T-helper 9 cell (primary cell): ENCODE measurements around the gene ERC2.

Experiments used
- DNase-seq: peaks from one replicate; pipeline ENCODE4 v3.0.0-alpha.2; 2020

Gene ERC2

DNA sequence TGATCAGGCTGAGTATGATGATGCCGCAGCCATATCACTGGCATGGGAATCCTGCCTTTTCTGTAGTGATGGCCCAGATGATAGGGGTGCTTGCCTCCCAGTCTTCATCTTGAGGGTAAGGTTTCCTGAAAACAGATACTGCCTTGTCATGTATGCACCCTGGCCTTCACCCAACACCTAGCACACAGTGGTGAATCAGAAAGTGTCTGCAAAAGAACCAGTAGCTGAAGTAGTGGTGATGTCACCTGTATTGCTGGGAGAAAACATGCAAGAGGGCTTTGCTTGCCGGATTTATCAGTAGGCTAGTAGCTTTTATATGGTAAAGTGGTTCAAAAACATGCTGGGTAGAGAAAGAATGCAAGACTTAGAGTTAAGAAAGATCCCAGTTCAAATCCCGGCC lies 561.4 kb downstream of the ERC2 start:
- no peak for DNase-seq

DNA sequence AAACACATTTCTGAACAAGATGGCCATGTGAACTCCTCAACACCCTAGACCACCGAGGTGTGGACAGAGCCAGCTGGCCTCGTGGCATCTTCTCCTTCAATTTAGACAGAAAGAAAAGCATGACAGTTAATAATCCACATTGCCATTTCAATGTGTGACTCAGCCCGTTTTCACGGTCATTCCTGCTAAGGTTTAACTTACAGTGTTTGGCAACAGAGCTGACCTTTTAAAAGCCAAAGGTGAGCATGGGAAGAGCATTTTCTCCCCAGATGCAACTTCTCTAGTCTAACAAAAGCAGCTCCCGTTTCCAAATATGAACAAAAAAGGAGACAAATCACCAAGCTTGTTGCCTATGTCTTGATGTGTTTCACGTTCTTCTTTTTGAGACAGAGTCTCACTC lies 563.6 kb downstream of the ERC2 start:
- DNase-seq = no peak

DNA sequence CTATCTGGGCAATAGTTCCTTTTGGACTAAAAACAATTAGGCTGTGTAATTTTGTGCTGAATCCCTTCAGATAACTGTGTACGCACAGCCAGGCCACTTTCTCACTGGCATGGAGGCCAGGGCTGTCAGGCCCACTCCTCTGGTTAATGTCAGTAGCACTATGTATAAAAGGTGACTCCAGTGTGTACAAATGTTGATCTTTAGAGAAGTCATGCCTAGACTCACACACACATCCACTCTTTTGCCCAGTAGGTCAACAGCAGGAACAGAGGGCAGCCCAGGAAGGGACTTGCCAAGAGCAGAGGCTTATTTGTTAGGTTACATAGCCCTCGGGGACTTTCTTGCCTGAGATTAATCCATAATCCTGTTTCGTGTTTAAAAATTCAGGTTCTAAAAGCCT lies 564.6 kb downstream of the ERC2 start:
- no peak for DNase-seq

DNA sequence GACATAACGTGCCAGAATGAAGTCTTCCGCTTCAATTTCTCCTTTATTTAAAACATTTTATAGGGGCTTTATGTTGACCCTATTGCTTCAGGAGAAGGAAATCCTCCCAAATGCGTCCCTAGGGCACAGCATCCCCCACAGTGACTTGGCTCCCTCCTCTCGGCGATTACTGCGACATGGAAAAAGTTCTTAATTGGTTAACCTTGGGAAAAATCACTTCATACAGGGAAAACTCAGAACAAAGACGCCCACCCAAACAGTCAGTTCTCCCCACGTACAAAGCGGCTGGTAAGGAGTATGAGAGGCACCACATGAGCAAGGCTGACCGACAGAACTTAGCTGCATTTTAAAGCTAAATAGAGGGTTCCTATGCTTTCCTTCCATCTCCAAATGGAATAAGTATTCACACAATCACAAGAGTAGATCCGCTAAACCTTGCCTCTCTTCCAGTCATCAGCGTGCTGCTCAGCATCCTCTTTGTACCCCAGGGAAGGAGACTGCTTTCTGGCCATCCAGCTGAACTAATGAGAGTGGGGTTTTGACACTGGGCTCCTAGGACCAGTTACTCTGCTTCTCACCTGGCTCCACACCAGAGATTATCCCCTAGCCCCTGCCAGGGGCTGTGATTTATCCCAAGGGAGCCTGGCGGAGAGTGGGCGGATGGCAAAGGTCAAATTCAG lies 565.9 kb downstream of the ERC2 start:
- DNase-seq = no peak

- DNase-seq = no peak
Observed at GRCh38 chr3:55899887-55900286, 568.4 kb downstream of the ERC2 start.

- no peak for DNase-seq
Observed at GRCh38 chr3:55897573-55898224, 570.6 kb downstream of the ERC2 start.

DNA sequence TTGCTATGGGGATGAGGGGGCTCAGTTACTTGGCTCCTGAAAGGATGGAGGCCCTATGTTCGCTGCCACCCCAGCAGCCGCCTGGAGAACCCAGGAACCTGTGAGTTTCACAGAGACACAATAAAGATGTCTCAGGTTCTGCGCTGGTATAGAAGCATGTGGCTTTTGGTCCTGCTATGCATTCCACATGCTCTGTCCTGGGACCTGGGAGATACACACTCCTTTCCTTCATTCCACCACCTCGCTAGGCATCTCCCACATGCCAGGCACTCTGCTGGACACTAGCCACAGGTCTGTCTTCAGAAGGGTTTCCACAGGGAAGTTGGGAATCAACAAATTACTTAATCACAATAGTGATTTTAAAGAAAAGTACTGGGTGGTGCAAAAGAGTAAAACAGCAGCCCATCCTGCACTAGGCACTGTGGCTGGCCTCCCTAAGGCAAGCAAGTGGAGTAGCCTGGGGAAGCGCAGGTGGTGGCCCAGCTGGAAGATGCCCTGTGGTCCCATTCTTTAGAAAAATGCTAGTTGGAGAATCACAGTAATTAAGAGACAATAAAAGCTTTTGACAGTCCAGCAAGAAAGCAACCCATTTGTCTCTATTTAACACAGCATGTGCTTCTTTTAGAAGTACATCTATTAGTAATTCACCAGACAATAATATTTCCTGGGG lies 572.2 kb downstream of the ERC2 start:
- no peak for DNase-seq

DNA sequence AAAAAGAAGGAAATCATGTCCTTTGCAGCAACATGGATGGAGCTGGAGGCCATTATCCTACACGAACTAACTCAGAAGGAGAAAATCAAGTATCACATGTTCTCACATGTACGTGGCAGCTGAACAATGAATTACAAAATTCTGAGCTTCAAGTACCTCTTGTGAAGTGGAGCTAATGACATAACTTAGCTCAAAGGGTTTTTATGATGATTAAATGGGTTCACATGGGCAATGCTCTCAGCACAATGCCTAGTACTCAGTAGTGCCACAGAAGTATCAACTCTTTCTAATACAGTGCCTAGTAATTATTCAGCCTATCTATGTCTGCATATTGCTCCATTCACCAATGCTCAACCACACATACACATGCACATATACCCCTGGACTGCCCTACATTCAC lies 573.7 kb downstream of the ERC2 start:
- DNase-seq = no peak

DNA sequence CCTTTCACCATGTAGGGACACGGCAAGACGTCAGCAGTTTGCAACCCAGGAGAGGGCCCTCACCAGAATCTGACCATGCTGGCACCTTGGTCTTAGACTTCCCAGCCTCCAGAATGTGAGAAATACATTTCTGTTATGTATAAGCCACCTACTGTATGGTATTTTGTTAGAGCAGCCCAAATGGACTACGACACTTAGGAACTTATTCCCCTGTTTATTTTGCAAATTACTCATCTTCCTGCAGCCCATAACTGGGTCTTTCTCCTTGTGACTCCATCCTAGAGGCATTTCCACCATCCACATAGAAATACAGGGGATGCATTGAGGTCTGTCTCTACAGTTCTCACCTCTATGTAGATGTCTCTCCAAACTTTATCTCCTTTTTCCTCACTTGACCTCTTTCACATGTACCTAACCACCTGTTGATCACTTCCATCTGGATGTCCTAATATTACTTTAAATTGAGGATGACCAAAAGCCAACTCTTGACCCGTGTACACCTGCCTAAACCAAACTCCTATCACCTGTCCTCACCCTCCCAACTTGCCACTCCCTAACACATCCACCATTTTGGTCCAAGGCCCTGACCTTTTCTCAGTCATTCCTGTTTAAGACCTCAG lies 575.1 kb downstream of the ERC2 start:
- DNase-seq = no peak

GRCh38 chr3:55891106-55891505 lies 577.2 kb downstream of the ERC2 start:
- no peak for DNase-seq

DNA sequence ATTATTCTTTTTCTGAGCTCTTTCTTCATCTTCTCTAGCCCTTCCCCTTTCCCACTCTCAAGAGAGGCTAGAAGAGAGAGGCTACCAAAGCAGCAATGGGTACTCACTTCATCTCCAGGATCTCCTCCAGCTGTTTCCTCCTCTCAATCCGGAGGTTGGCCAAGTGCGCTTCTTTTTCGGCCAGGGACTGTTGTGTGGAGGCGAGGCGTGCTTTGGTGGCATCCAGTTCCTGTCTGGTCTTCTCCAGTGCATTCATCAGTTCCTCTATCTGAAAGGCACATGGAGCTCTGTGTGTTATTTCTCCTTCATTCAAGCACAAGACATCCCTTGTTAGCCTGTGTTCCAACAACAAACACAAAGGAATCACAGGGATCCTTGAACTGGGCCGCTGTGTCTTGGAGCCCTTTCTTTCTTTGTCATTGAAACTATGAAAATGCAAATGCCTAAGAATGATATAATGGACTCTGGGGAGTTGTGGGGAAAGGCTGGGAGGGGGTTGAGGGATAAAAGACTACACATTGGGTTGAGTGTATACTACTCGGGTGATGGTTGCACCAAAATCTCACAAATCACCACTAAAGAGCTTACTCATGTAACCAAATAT lies 579.9 kb downstream of the ERC2 start:
- no peak for DNase-seq

DNA sequence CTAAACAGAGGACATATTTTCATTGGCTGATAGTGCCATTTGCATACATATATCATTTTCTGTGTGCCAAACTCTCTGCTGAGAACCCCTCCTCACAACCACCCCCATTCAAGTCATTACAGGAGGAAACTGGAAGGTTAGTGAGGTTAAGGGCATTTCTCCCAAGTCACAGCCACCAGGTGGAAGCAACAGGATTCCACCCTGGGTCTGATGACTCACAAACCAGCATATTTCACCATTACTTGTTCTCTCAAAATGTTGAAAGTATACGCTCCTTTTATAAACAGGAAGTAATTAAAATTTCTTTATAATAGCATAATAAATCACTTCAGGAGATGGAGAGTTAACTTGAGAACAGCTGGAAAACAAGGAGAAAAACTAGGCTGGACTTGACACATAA lies 582.5 kb downstream of the ERC2 start:
- DNase-seq = no peak

- DNase-seq = no peak
Observed at GRCh38 chr3:55884491-55885285, 583.6 kb downstream of the ERC2 start.

DNA sequence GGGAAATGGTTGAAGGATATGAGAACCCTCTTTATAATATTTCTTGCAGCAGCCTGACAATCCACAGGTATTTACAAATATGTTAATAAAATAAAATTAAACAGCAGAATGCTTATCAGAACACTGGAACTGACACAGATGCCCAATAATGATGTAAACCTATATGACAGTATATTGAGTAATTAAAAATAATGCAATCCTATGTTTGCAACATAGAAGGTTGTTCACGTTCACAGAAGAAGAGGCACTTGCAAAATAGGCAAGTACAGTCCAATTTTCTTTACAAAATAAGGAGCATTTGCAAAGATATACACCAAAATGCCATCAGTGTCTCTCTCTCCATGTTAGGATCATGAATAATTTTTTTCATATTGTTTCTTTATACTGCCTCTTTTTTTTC lies 584.2 kb downstream of the ERC2 start:
- DNase-seq = no peak

- no peak for DNase-seq
Observed at GRCh38 chr3:55882006-55882405, 586.3 kb downstream of the ERC2 start.

DNA sequence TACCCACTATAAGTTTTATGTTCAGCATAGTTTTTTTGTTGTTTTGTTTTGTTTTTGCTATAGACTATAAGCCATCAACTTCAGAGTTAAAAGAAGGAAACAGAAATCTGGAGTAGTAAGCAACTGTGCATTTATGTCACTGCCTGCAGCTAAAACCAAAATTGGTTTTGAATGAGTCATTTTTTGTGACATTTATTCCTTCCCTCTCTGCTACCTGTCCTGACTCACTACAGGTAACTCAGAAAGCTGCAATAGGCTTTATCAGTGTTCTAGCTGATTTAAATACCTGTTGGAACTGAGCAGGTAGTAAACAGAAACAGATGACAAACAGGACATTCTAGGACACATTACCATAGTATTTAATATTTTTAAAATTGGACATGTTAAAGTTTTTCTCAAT lies 587.9 kb downstream of the ERC2 start:
- no peak for DNase-seq

- no peak for DNase-seq
Observed at GRCh38 chr3:55879901-55880331, 588.4 kb downstream of the ERC2 start.

- no peak for DNase-seq
Observed at GRCh38 chr3:55877703-55878102, 590.6 kb downstream of the ERC2 start.

DNA sequence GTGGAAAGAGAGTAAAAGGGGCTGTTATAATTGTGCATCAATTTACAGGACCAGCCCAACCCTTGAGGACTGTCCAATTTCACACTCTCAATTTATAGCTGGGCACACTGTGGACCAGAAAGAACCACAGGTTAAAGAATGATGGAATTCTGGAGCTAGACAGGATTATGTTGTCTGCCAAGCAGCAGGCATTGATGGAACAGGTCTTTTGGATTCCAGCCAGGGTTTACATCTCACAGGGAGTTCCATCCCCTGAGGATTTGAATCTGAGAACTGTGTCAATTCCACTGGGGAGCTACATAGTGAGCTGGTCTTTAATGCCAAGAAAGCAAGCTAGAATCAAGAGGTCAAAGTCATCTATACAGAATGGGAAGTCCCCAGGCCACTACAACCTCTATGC lies 591.7 kb downstream of the ERC2 start:
- no peak for DNase-seq

DNA sequence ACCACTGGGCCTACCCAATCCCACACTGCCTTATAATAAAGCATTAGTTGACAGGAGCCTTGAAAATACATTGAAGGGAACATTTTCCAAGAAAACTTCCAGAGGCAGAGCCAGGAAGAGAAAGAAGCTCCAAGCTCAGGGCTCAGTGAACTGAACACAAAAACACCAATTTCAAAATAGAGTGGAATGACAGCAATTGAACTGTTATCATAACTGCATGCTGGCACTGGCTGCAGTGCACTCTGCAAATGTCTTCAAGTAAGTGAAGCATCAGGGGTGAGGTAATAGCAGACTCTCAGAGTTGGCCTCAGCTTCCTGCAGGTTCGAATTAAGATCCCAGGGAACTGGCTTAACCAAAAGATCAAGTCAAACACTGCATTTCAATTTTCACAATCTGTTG lies 593.2 kb downstream of the ERC2 start:
- no peak for DNase-seq

DNA sequence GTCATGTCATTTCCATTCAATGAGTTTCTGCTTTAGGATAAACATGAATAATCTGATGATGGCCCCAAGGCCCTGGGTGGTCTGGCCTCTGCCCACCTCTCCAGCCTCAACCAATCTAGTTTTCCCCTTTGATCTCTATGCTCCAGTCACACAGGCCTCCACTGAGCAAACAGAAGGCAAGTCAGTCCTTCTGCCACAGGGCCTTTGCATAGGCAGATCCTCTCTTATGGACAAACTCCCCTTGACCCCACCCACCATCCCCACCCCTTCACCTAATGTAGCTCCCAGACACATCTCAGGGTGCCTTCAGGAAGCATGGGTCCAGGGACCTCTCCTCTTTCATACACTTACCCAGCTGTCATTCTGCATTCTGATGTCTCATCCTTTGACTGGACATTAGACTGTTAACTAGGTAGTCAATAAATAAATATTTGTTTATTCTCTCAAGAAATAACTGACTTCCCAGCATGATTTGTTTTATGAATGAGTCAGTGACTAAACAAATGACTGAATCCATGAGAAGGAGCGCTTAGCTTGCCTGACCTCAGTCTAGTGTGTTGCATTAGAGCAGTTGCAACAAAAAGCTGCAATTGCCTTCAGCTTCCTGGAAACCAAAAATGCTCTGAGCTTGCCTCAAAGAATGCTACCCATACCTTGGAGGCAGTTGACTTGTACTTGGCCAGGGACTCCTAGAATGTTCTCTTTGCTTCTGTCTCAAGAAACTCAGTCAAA lies 594.6 kb downstream of the ERC2 start:
- no peak for DNase-seq

DNA sequence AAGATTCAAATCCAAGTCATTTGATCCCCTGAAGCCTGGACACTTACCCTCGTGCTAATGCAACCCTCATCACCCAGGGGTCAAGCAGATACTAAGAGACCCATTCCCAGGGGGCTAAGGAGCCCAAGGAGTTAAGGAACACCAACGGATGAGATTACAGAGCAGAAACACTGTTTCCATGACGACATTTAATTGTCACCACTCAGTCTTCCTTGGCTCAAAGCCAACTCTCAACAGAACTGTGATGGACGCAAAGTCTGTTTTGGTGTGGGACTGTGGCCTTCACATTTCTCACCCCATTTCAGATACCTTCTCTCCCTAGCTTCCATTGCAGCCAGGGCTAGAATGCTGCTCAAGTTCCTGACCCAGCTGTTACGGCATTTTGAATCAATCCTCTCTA lies 597.7 kb downstream of the ERC2 start:
- no peak for DNase-seq
